SKM-1 treated with dmso at 0.1 percent for 144 hours (cell line): ENCODE data around the gene GPR55.
"Not testable (repeated sequence)": the region's sequence is repeated elsewhere in the genome, so short reads cannot be mapped to it uniquely, and the experiment has no call there.

ENCODE experiments used
- DNase-seq: peaks from one replicate; lab custom pipeline; 2025; ENCODE audit not compliant: unreplicated experiment; lab: John Stamatoyannopoulos, UW

The GPR55 gene

GRCh38 chr2:230951396-230951795 lies 26.4 kb upstream of the GPR55 start:
- no peak for DNase-seq

- DNase-seq: no peak
Measured at GRCh38 chr2:230950874-230951339, 25.9 kb upstream of the GPR55 start.

GRCh38 chr2:230949966-230950873 lies 25.2 kb upstream of the GPR55 start:
- no peak for DNase-seq

DNA sequence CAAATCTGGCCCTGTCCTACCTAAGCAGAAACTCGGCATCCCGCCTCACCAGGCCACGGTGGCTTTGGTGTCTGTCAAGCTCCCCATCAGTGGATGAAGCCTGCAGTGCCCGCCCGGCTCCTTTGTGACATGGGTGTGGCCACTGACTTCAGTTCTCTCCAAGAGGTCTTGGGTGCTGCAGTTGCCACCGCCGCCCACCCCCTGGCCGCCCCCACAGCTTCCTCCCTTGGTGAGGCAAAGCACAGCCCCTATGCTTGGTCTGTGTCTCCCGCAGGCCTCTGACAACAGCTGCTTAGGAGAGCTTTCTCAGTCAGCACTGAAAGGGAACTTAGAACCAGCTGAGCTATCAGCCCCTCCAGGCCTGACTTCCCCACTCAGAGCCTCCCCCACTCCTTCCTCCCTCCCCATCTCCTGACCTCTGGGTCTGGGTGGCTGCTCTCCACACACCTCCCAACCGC lies 22.9 kb upstream of the GPR55 start:
- no peak for DNase-seq

DNA sequence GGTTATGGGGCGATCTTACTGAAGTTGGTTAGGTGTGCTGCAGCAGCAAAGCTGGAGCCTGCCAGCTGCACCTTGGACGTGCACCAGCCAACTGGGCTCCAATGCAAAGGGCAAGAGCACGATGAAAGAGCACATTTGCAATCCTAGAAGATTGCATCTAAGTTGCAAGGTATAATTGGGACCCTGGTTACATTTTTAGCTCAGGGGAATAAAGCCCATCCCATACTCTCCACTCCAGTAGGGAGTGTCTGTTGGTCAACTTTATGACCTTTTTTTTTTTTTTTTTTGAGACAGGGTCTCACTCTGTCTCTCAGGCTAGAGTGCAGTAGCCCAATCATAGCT lies 22.2 kb upstream of the GPR55 start:
- no peak for DNase-seq

GRCh38 chr2:230946429-230947234 lies 21.6 kb upstream of the GPR55 start:
- DNase-seq: no peak

DNA sequence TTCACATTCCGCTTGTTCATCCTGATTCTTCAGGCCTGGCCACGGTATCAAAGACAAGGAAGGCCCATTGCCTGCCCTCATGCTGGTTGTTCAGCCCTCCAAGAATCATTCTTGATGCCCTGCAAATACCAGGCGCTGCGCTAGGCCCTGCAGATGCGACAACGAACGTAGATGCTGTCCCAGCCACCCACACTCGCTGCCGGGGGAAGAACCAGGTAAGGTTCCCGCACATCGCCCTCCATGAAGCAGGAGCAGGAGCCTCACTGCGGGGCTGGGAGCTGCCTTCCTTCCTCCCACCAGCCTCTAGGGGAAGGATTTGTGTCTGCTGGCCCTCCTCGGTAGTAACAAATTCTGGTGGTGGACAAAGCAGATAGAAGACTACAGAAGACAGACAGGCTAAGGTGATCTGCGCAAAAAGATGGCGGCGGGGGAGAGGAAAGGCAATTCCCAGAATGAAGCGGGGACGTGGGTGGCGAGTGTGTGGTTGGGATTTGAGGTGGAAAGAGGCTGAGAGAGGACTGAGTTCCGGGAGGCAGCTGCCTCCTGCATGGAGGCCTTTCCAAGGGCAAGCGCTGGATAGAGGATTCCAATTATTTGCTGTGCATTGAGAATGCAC lies 19.8 kb upstream of the GPR55 start:
- no peak for DNase-seq

GRCh38 chr2:230944123-230944653 lies 19.1 kb upstream of the GPR55 start:
- DNase-seq: no peak

- no peak for DNase-seq
Measured at GRCh38 chr2:230942920-230943896, 18.2 kb upstream of the GPR55 start.

DNA sequence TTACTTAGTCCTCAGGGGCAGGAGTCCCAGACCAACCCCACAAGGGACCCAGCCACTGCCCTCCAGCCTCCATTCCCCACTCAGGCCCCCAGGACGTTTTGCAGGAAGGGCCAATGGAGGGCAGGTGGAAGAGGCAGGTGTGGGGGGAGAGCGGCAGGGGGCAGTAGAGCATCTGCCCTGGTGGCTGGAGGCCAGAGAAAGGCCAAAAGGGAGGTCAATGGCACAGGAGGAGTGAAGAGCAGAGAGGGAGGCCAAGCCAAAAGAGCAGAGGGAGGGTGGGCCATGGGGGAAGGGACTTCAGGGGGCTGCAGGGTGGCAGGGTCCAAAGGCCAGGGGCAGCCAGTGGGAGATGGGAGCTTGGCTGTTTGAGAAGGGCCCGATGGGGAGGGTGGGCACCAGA lies 17.3 kb upstream of the GPR55 start:
- DNase-seq: no peak

- no peak for DNase-seq
Measured at GRCh38 chr2:230941202-230942180, 16.4 kb upstream of the GPR55 start.

DNA sequence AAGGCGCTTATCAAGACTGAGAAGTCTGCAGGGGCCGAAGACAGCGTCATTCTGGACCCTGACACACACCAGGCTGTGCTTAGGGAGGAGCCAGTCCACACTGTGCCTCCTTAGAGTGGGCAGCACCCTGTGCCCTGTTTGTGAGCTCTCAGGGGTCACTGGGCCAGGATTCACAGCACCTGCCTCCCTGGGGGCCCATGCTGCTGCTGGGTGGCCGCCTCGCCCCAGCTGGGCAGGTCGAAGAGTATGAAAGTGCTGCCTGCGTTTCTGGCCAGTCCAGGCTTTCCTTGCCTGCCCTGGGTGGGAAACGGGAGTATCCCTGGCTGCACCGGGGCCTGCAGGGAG lies 15.4 kb upstream of the GPR55 start:
- no peak for DNase-seq

DNA sequence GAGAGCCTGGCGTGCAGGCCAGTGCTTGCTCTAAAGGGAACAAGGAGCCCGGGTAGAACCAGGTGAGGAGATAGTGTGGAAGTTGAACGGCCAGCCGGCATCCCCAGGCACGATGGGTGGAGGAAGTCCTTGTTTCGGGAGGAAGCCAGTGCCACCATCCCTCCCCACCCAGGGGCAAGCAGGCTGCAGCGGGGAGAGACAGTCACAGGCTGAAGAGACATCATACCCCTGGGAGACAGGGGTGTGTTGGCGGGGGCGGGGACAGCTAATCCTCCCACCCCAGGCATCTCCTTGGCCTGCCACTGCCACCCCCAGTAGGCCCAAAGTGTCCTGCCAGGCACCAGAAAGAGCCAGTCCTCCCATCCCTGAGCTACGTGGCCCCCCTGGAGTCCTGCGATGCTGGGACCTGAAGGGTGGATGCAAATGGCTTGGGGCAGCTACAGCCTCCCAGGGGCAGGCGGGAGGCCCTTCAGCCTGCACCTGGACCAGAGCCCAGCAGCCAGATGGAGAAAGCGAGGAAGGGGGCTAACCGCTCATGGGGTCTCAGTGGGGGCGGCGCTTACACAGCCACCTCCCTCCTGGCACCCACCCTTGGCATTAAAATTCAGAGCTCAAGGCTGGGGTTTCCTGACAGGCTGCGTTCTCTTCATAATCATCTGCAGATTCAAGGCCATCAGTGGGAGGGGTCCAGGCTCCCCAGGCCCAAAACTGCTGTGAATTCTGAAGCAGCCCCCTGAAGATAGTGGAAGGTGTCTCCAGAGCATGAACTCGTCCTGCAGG lies 14.8 kb upstream of the GPR55 start:
- no peak for DNase-seq

DNA sequence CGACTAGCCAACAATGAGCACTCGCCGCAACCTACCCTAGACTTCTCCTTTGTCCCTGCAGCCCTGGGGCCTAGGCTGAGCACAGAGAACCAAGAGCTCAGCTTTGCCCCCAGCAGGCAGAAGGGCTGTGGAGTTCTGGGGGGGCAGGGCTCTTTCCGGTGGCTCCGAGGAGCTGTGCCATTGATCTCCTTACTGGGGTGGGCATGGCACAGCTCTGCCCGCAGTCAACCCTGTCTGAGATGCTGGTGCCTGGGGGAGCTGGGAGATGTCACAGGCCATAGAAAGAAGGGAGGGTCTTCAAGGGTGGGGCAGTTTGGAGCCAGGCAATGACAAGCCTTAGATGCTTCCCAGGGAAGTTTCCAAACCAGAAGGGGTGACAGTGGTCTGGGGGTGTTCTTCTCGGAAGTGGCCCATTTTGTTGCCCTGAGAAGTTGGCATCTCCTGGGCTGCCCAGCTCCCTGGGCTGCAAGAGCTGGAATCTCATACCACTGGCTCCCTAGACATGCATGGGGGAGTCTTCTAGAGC lies 14.1 kb upstream of the GPR55 start:
- DNase-seq: no peak

DNA sequence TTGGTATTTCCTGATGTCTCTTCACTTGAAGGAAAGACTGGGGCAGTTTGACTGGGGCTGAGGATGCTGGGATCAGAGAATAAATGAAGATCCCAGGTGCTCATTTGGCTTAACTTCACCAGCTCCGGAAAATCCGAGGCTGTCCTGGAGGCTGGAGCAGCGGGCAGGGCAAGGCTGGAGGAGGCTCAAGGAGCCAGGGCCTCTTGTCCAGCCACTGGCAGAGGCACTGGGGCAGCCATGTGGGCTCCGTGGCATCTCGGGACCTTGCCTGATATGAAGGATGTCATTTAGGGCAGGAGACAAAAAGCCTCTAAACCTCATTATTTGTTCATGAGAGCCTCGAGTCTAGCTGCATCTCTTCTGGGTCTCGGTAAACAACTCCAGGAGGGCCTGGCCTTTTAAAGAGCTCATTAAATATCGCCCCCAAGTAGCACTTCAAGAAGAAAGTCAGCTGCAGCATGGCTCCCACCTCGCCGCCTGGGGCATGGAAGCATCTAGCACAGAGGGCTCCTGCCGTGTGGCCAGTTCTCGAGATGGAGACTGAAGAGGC lies 13.5 kb upstream of the GPR55 start:
- no peak for DNase-seq

GRCh38 chr2:230938098-230938497 lies 13.1 kb upstream of the GPR55 start:
- DNase-seq: no peak

DNA sequence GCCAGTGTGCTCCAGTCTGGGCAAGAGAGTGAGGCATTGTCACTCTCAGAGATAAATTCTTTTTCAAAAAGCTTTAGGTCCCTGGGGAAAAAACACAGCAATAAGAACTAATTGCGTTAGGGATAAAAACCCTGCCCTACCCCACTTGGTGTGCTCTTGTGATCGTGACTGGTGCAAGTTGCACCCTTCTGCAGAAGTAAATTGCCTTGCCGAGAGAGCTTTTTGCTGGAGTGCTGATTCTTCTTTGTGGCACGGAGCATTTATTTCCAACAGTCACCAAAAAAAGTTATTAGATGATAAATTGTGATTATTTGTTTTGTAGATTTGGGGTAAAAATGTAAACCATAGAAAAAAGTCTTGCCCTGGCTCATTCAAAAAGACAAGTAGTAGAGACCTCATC lies 12.3 kb upstream of the GPR55 start:
- DNase-seq: no peak

GRCh38 chr2:230936243-230936642 lies 11.2 kb upstream of the GPR55 start:
- not testable (repeated sequence) for DNase-seq
